HTR-8/SVneo (cell line): ENCODE measurements around the gene PAPLN.
A peak's percentile ranks its signal among the peaks of the same experiment; 100 is the strongest.
"Not testable (repeated sequence)": the region's sequence is repeated elsewhere in the genome, so short reads cannot be mapped to it uniquely, and the experiment has no call there.

Experiments used
- DNase-seq: peaks from one replicate; pipeline ENCODE4 v3.0.0; 2011; ENCODE audit warnings: low spot score, mixed read lengths; ENCODE audit not compliant: insufficient read length
- FAIRE-seq: peaks from 2 replicates; lab custom pipeline; 2011; peaks lifted over from hg19 to GRCh38; lab: Jason Lieb, UNC

PAPLN gene

DNA sequence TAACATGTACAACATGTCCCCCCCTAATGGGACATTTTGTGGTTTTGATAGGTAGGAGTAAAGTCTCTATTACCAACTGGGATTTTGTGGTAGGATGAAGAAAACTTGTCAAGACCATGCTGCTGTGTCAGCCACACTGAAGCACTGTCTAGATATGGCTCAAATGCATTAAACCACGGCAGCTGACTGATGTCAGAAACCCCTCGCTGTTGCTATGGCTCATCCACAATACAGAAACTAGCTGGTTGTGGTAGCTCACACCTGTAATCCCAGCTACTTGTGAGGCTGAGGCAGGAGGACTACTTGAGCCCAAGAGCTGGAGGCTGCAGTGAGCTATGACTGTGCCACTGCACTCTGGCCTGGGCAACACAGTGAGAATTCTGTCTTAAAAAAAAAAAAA is 40.1 kb downstream of the PAPLN start:
- DNase-seq = no peak
- no peak for FAIRE-seq

DNA sequence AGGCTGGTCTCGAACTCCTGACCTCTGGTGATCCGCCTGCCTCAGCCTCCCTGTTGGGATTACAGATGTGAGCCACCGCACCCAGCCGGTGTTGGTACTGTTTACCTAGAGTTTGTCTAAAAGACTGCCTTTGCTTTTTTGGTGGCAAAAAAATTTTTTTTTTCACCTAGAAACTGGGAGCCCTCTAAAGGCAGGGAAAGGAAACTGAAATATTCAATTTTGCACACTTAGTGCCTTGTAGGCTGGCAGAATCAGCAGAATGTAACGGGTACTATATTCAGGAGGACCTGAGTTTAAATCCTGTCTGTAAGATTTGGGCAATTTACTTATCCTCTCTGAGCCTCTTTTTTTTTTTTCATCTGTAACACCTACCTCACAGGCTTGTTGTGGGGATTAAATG is 43.6 kb downstream of the PAPLN start:
- DNase-seq (no peak), FAIRE-seq (peak; percentile 33)

DNA sequence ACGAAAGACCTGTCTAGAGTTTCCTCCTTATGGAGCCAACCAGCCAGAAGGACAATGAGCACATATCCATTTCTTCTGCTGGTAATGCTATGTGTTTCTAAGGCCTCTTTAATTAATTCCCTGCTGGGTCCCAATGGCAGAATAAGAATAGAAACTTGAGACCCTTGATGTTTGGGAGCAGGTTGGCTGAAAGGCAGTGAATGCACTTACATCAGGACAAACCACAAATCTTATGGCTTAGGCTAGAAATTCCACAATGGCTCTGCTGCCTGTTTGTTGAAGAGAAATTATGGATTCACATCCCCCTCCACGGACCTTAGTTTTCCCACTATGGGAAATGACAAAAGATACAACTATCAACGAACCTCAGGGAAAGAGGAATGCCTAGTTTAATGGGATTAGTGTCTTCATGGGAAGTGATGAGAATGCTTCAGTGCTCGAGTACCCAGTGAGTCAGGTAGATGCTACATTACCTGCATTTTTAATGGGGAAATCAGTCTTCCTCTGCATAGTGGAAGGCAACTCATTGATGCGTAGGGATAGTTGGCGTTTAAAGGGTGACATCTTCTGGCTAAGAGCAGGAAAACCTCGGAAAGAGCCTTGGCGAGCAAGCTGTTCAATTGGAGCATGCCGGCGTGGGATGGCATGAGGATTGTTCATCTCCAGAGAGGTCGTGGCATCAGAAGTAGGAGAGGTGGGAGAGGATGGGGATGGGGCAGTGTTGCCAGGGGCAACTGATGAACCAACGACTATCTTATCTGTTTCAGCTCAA is 46.5 kb downstream of the PAPLN start:
- FAIRE-seq (peak; percentile 98), DNase-seq (no peak)

DNA sequence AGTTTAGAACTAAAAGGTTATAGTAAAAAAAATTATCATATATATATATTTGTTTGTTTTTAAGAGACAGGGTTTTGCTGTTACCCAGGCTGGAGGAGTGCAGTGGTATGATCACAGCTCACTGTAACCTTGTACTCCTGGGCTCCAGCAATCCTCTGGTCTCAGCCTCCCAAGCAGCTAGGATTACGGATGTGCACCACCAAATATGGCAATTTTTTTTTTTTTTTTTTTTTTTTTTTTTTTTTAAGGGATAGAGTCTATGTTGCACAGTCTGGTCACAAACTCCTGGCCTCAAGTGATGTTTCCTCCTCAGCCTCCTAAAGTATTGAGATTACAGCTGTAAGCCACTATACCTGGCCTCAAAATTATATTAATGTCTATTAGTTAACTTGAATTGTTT is 48.7 kb downstream of the PAPLN start:
- FAIRE-seq = no peak
- DNase-seq = no peak

DNA sequence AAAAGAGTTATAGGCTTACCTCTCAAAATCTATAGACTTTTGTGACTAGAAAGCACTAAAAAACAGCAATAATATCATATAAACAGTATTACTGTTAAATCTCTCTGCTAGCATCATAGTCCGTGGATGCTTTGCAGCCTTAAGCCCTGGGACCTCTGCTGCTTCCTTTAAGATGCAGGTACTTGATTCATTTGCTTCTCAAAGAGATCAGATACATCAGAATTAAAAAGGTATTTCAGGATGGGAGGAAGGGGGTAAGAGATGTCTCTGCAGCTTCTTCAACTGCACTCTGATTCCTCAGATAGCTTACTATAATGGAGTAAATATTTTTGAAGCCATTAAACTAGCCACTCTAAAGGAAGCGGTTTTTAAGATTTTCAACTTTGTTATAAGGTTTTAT is 49.3 kb downstream of the PAPLN start:
- DNase-seq = no peak
- FAIRE-seq = no peak

DNA sequence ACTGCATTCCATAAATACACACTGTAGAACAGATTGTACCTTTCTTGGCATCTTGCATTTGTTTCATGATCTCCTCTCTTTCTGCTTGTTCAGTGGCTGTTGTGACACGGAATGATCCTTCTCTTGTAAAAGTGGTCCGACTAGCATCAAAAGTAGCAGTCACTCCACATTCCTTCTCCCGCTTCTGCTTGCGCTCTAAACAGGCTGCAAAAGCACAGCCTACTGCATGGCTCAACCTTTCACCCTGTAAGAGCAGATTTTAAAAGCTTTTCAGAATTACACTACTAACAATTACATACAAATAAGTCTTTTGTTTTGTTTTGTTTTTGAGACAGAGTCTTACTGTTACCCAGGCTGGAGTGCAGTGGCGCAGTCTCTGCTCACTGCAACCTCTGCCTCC is 49.8 kb downstream of the PAPLN start:
- FAIRE-seq = no peak
- DNase-seq = no peak

DNA sequence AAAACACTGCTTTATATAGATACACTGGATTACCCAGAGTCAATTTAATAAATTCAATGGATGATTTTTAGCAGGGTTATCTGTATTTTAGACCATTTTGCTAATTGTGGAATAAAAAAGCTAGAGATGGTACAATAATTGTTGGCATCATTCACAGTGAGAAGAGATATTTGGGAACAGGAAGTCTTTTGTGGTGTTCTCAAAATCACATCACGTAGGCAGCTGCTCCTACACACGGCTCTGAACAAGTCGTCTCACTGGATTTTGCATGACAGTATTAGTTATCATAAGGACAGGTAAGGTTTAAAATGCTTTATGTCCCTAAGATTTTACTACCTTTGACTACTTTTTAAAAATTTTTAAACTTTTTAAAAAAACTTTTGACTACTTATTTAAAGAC is 52.0 kb downstream of the PAPLN start:
- DNase-seq = no peak
- no peak for FAIRE-seq

DNA sequence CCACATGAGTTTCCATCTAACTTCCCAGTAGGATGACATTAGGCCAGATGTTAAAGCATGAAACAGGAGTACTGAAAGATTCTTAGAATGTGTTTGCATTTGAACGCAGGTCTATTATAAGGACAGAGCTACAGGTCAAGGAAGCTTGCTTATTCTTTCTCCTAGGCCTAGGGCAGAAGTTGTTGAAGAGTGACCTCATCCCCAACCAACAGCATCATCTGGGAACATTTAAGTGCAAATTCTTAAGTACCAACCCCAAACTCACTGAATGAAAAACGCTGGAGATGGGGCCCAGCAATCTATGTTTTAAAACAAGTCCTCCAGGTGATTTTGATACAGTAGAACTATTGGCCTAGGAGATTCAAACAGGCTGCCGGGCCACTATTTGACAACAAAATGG is 52.4 kb downstream of the PAPLN start:
- no peak for FAIRE-seq
- no peak for DNase-seq

DNA sequence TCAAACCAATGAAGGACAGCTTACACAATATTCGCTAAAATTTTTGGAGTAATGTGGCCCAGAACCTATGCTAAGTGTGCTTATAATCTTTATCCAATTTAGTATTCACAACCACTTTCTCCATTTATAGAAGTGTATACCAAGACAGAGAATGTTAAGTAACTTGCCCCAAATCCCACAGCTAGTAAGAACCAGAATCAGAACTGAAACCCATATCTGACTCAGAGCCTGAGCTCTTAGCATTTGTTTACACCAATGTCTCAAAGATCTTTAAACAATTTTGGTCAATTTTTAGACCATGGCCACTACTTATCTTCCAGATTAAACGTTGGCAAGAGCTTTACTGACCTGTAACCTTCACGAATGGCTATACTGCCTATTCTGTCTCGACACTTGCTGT is 53.0 kb downstream of the PAPLN start:
- FAIRE-seq (no peak), DNase-seq (no peak)

DNA sequence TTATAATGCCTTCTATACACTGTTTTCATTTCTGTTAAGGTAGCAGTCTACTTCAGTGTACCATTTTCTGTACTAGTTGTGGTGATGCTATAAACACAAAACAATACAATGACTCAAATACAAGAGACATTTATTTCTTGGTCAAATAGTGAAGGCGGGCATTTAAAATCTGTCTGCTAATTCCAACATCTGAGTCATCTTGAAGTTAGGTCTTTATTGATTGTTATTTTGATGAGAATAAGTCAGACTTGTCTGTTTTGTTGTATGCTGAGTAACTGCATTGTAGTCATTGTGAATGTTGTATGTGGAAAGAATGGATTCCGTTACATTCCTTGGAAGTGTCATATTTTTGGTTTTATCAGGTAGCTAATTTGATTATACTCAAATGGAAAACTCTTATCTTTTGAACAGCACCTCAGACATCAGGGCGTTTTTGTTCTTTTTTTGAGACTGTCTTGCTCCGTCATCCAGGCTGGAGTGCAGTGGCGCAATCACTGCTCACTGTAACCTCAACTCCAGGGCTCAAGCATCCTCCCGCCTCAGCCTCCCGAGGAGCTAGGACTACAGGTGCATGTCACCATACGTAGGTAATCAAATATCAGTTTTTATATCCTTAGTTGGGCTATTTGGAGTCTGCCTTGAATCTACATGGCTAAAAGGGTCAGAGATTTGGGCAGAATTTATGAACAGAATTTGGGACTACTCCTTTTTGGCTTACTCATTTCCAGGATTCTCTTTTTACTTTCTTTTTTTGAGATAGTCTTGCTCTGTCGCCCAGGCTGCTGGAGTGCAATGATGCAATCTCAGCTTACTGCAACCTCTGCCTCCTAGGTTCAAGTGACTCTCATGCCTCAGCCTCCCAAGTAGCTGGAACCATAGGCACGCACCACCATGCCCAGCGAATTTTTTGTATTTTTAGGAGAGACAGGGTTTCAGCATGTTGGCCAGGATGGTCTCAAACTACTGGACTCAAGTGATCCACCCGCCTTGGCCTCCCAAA is 56.8 kb downstream of the PAPLN start:
- FAIRE-seq (peak; percentile 88), DNase-seq (no peak)

DNA sequence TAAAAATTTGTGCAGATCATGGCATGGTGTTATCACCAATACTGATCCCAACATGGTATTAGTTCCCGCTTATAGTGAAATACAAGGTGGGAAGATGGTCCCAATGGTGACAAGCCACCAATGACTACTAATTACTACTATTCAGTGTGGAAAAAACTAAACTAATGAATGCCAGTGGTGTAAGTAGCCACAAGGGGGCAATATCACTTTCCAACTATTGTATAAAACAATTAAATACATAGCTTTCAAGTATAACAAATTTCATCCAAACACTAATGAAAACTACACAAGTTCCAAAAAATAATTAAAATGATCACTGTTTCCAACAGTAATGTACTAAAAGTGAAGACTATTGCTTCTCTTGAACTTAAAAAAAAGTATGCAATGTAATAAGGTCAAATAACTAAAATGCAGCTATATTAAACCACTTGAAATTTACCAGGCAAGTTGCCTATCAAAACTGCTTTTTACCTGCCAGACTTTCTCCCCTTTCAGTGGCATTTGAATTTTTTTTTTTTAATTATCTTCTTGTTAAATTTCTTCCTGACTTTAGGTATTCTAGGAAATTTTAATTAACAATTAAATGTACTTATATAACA is 58.0 kb downstream of the PAPLN start:
- FAIRE-seq (peak; percentile 84), DNase-seq (peak; percentile 54)

DNA sequence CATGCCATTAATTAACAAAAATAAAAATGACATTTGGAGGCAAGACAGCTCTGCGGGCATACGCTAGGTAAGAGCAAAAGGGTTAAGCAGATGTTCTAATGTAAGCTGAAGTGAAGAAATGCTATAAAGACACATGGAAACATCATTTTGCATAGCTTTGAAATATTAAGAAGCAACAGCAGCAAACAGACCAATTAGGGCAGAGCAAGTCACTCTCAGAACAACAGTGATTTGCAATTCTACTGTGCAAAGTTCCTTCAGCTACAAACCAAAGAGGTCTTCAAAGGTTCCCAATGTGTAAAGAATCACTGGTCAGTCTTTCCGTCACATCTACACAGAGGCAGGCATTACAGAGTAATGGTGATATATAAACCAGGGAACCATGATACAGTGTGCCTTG is 68.2 kb downstream of the PAPLN start:
- no peak for FAIRE-seq
- DNase-seq = no peak

DNA sequence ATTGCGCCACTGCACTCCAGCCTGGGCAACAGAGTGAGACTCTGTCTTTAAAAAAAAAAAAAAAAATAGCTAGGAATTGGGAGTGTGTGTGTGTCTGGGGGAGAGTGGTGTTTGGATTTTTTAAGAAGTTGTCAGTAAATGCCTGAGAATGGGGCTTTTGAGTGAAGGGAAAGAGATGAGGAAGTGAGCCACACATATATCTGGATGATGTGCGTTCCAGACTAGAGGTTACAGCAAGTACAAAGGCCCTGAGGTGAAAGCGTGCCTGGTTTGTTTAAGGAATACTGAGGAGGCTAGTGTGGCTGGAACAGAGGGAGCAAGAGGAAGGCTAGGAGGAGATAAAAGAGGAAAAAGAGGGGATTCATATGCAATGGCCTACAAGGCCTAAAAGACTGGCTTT is 70.0 kb downstream of the PAPLN start:
- DNase-seq = no peak
- no peak for FAIRE-seq

DNA sequence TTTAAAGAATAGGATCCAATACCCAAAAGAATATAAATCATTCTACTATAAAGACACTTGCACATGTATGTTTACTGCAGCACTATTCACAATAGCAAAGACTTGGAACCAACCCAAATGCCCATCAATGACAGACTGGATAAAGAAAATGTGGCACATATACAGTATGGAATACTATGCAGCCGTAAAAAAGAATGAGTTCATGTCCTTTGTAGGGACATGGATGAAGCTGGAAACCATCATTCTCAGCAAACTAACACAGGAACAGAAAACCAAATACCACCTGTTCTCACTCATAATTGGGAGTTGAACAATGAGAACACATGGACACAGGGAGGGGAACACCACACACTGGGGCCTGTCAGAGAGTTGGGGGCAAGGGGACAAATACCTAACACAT is 71.9 kb downstream of the PAPLN start:
- FAIRE-seq, DNase-seq: not testable (repeated sequence)

DNA sequence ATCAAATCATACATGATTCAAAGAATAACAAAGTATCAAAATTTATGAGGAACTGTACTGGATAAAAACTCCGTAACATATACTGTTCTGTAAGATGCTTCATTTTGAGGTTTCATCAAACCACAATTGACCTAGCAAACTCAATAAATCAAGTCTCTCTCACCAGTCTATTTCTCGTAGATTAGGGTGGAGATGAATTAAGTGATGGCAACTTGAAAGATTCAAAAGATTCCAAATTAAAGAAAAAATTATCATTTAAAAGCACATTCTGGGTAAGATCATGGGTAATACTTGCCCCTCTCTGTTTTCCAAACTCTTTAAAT is 74.4 kb downstream of the PAPLN start:
- no peak for FAIRE-seq

DNA sequence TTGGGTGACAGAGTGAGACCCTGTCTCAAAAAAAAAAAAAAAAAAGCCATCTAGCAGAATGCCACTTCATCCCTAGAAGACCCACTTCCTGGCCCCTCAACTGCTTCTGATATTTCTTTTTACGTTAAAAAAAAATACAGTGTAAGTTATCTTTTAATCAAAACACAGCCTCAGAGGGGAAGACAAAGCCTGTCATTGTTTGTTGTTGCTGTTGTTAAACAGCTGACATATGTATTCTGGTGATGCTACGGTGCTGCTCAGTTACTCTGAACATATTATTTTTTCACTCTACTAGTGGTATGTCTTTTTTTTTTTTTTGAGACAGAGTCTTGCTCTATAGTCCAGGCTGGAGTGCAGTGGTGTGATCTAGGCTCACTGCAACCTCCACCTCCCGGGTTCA is 75.4 kb downstream of the PAPLN start:
- no peak for DNase-seq
- no peak for FAIRE-seq

More for the DNA sequence above, 74.4 kb downstream of the PAPLN start:
- DNase-seq = peak; percentile 72

DNA sequence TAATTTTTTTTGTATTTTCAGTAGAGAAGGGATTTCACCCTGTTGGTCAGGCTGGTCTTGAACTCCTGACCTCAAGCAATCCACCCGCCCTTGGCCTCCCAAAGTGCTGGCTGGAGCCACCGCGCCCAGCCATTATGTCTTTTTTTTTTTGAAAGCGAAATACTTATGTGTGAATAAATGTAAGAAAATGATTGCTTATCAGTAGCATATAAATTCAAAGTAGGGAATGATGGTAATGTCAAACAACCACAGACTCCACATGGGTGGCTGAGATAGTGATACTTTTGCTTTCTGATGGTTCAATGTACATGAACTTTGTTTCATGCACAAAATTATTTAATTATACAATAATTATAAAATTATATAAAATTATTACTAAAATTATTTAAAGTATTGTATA is 75.8 kb downstream of the PAPLN start:
- DNase-seq (no peak), FAIRE-seq (no peak)

DNA sequence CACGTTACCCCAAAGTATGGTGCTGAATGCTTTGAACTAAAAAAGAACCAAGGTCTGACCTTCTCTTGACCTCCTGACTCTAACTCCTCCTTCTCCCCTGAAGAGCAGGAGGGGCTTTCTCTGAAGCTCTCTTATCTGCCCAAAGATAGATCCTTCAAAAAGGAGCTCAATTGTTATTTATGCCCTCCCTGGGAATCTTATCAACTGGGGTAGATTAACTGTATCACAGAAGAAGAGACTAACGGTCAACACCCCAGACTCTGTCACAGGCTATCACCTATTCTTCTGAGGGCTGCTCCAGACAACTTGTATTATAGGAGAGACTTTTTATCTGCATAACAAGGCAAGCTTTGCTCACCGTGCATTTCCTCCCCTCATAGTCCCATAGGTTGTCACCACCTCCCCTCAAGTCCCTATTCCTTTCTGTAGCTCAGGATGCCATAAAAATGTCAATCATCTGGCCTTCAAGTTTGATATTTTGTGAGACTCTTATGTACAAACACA is 86.6 kb downstream of the PAPLN start:
- DNase-seq = no peak
- peak; percentile 59 for FAIRE-seq
